Nephron (organoid): Measurements from ENCODE around the gene IPPK.

Source experiments
- H3K27ac Mint-ChIP-seq, 3 experiments: 2 replicates each; pipeline ENCODE4 v1.8.0; 2020; ENCODE audit warnings: mixed read lengths in 3 of 3, mild to moderate bottlenecking in 2 of 3, moderate library complexity in 1 of 3
- H3K27me3 Mint-ChIP-seq: 2 replicates; pipeline ENCODE4 v1.8.0; 2021; ENCODE audit warnings: low read depth, mild to moderate bottlenecking, moderate library complexity, mixed read lengths
- H3K36me3 Mint-ChIP-seq: 2 replicates; pipeline ENCODE4 v1.8.0; 2020; ENCODE audit warnings: low read depth, mixed read lengths
- H3K4me1 Mint-ChIP-seq: 2 replicates; pipeline ENCODE4 v1.8.0; 2020; ENCODE audit warnings: mixed read lengths
- H3K4me3 Mint-ChIP-seq, 3 experiments: 2 replicates each; pipeline ENCODE4 v1.8.0; 2020; ENCODE audit warnings: mild to moderate bottlenecking in 3 of 3, mixed read lengths in 3 of 3, moderate library complexity in 2 of 3
- H3K9me3 Mint-ChIP-seq: 2 replicates; pipeline ENCODE4 v1.8.0; 2020; ENCODE audit warnings: mixed read lengths
- TF ChIP-seq, protein P1 (sequence below), 3 experiments: fragments of 200-600 bp; sonication (generic); IDR thresholded peaks; one replicate each; pipeline ENCODE4 v1.5.0; 2021; ENCODE audit warnings: antibody characterized with exemption in 3 of 3; ENCODE audit not compliant: unreplicated experiment in 3 of 3

Gene IPPK

DNA sequence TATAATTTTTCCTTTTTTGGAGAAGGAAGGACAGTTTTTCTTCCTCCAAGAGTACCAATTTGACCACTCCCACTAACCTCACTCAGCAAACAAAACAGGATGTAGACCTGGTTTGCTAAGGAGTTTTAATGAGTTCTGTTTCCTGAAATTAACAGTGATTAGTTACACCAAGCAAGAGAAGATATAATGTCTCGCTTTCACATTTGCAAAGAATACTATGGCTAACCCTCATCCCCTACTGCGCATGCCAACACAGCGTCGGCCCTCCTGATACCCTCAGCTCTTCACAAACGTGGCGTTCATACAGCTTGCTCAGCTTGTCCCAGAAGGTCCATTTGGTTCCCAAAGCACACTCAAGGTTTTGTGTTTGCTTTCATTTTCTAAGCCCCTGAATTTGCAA, 41.9 kb upstream of the IPPK start:
- H3K36me3 Mint-ChIP-seq, result peaks cover 39% of the 10 kb centered on the region
- no peaks in the 10 kb centered on the region for H3K4me1 Mint-ChIP-seq
- TF ChIP-seq, protein P1, sequence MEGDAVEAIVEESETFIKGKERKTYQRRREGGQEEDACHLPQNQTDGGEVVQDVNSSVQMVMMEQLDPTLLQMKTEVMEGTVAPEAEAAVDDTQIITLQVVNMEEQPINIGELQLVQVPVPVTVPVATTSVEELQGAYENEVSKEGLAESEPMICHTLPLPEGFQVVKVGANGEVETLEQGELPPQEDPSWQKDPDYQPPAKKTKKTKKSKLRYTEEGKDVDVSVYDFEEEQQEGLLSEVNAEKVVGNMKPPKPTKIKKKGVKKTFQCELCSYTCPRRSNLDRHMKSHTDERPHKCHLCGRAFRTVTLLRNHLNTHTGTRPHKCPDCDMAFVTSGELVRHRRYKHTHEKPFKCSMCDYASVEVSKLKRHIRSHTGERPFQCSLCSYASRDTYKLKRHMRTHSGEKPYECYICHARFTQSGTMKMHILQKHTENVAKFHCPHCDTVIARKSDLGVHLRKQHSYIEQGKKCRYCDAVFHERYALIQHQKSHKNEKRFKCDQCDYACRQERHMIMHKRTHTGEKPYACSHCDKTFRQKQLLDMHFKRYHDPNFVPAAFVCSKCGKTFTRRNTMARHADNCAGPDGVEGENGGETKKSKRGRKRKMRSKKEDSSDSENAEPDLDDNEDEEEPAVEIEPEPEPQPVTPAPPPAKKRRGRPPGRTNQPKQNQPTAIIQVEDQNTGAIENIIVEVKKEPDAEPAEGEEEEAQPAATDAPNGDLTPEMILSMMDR (IDR thresholded peaks at IDR 0.05; ENCODE audit: unreplicated experiment in 3 of 3), result no peak
- H3K9me3 Mint-ChIP-seq, result no peaks in the 10 kb centered on the region
- no peak overlapping the region for H3K4me3 Mint-ChIP-seq
- no peaks in the 10 kb centered on the region for H3K27me3 Mint-ChIP-seq
- no peak overlapping the region for H3K27ac Mint-ChIP-seq

DNA sequence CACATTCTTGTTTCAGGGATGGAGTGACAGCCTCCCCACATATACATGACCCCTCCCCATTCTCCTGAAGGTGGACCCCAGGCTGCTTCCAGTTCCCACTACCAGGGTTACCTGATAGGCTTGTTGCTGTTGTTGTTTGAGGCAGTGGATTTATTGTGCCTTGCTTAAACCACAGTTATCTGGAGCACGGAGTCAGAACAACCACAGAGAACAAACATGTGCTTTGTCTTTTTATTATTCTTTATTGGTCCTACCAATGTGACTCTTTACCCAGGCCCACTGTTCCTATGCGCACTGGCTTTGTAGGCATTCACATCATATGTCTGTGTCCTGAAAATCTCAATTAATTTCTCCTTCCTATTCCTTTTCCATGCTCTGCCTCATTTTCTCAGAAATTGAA, 41.2 kb upstream of the IPPK start:
- H3K4me1 Mint-ChIP-seq, result no peaks in the 10 kb centered on the region
- H3K4me3 Mint-ChIP-seq, result no peak overlapping the region
- H3K27me3 Mint-ChIP-seq, result no peaks in the 10 kb centered on the region
- peaks cover 44% of the 10 kb centered on the region for H3K36me3 Mint-ChIP-seq
- no peaks in the 10 kb centered on the region for H3K9me3 Mint-ChIP-seq
- H3K27ac Mint-ChIP-seq, result no peak overlapping the region
- TF ChIP-seq, protein P1 (IDR thresholded peaks at IDR 0.05; ENCODE audit: unreplicated experiment in 3 of 3), result no peak

- no peaks in the 10 kb centered on the region for H3K9me3 Mint-ChIP-seq
- H3K27me3 Mint-ChIP-seq, result no peaks in the 10 kb centered on the region
- TF ChIP-seq, protein P1 (IDR thresholded peaks at IDR 0.05; ENCODE audit: unreplicated experiment in 3 of 3), result no peak
- peaks cover 47% of the 10 kb centered on the region for H3K36me3 Mint-ChIP-seq
- H3K27ac Mint-ChIP-seq, result no peak overlapping the region
- H3K4me1 Mint-ChIP-seq, result no peaks in the 10 kb centered on the region
- H3K4me3 Mint-ChIP-seq, result no peak overlapping the region
Observed at GRCh38 chr9:92710368-92710767, 40.4 kb upstream of the IPPK start.

DNA sequence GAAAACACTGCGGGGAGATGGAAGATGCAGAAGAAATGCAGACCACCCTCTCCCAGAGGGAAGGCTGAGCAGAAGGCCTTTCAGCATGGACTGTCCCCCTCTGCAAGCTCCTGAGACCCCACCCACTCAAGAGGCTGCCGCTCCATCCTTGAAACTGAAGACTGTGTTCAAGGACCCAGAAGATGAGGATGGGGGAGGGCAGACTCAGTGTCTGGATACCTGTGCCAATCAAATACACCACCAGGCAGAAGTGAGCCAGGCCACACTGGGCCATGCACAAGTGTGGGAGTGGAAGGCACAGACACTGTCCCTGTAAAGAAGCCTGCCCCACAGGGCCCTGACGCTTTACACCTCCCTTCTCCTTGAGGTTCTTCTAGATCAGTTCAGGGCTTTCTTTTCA, 40.0 kb upstream of the IPPK start:
- Mint-ChIP-seq H3K4me3 (no peak overlapping the region), H3K27me3 (no peaks in the 10 kb centered on the region), H3K4me1 (no peaks in the 10 kb centered on the region), H3K9me3 (no peaks in the 10 kb centered on the region), H3K36me3 (peaks cover 47% of the 10 kb centered on the region), H3K27ac (no peak overlapping the region)
- TF ChIP-seq, protein P1 (IDR thresholded peaks at IDR 0.05; ENCODE audit: unreplicated experiment in 3 of 3), result no peak

- Mint-ChIP-seq H3K9me3 (no peaks in the 10 kb centered on the region), H3K36me3 (peaks cover 50% of the 10 kb centered on the region), H3K27me3 (no peaks in the 10 kb centered on the region), H3K4me3 (no peak overlapping the region), H3K4me1 (no peaks in the 10 kb centered on the region), H3K27ac (no peak overlapping the region)
- TF ChIP-seq, protein P1 (IDR thresholded peaks at IDR 0.05; ENCODE audit: unreplicated experiment in 3 of 3), result no peak
Observed at GRCh38 chr9:92709240-92709639, 39.3 kb upstream of the IPPK start.

- Mint-ChIP-seq H3K4me3 (no peak overlapping the region), H3K27ac (no peak overlapping the region), H3K27me3 (no peaks in the 10 kb centered on the region), H3K9me3 (no peaks in the 10 kb centered on the region), H3K4me1 (no peaks in the 10 kb centered on the region), H3K36me3 (peaks cover 44% of the 10 kb centered on the region)
- TF ChIP-seq, protein P1 (IDR thresholded peaks at IDR 0.05; ENCODE audit: unreplicated experiment in 3 of 3), result no peak
Observed at GRCh38 chr9:92707530-92707929, 37.6 kb upstream of the IPPK start.
